NCI-H2081 (cell line): Measurements from ENCODE around the gene TRIM60.
"Not testable (repeated sequence)": the region's sequence is repeated elsewhere in the genome, so short reads cannot be mapped to it uniquely, and the experiment has no call there.

Experiments
- DNase-seq, 2 experiments: peaks; one replicate each; lab custom pipeline; 2025; lab: John Stamatoyannopoulos, UW

TRIM60 gene

GRCh38 chr4:165031436-165032211 is at the start of gene TRIM60:
TSS of gene TRIM60 (plus strand) at chr4:165031999. CDS start at chr4:165040073, 8,074 bp downstream.
- no peak for DNase-seq

- peak in 1 of 2 experiments; percentile 1 for DNase-seq
Observed at GRCh38 chr4:164989471-164989870, 42.3 kb upstream of the TRIM60 start.

GRCh38 chr4:164990786-164991185 is 41.0 kb upstream of the TRIM60 start:
- not testable (repeated sequence) for DNase-seq

- DNase-seq = not testable (repeated sequence)
Observed at GRCh38 chr4:164996123-164996522, 35.7 kb upstream of the TRIM60 start.

- DNase-seq = peak in 1 of 2 experiments; percentile 33
Observed at GRCh38 chr4:164997324-164997723, 34.5 kb upstream of the TRIM60 start.

GRCh38 chr4:164997941-164998340 is 33.9 kb upstream of the TRIM60 start:
- peak in 1 of 2 experiments; percentile 49 for DNase-seq

- not testable (repeated sequence) for DNase-seq
Observed at GRCh38 chr4:164998526-164999080, 33.2 kb upstream of the TRIM60 start.

- not testable (repeated sequence) for DNase-seq
Observed at GRCh38 chr4:165001957-165002356, 29.8 kb upstream of the TRIM60 start.

GRCh38 chr4:165005352-165005925 is 26.4 kb upstream of the TRIM60 start:
- DNase-seq = no peak

GRCh38 chr4:165006456-165006855 is 25.3 kb upstream of the TRIM60 start:
- no peak for DNase-seq

GRCh38 chr4:165006886-165007285 is 24.9 kb upstream of the TRIM60 start:
- no peak for DNase-seq

GRCh38 chr4:165009493-165010227 is 22.1 kb upstream of the TRIM60 start:
- DNase-seq = no peak

- DNase-seq = no peak
Observed at GRCh38 chr4:165010487-165010886, 21.3 kb upstream of the TRIM60 start.

- no peak for DNase-seq
Observed at GRCh38 chr4:165010991-165011390, 20.8 kb upstream of the TRIM60 start.

- DNase-seq = no peak
Observed at GRCh38 chr4:165011403-165011802, 20.4 kb upstream of the TRIM60 start.

GRCh38 chr4:165013691-165014090 is 18.1 kb upstream of the TRIM60 start:
- DNase-seq = no peak

GRCh38 chr4:165016971-165017370 is 14.8 kb upstream of the TRIM60 start:
- no peak for DNase-seq

GRCh38 chr4:165019995-165020394 is 11.8 kb upstream of the TRIM60 start:
- DNase-seq = not testable (repeated sequence)

- not testable (repeated sequence) for DNase-seq
Observed at GRCh38 chr4:165025782-165026181, 6.0 kb upstream of the TRIM60 start.

GRCh38 chr4:165027762-165028402 is 3.9 kb upstream of the TRIM60 start:
- DNase-seq = no peak

- DNase-seq = no peak
Observed at GRCh38 chr4:165048170-165048569, 16.4 kb downstream of the TRIM60 start.

- DNase-seq = no peak
Observed at GRCh38 chr4:165052627-165053026, 20.8 kb downstream of the TRIM60 start.
